ENCODE measurements around the gene IRF5. TPM values are rescaled to one million over a fixed set of nuclear protein-coding genes. Genes with fewer than 3 reads are reported as not detected.

Gene IRF5
- total RNA-seq, 1 experiment from 2014 or later, result 13.4 TPM

DNA sequence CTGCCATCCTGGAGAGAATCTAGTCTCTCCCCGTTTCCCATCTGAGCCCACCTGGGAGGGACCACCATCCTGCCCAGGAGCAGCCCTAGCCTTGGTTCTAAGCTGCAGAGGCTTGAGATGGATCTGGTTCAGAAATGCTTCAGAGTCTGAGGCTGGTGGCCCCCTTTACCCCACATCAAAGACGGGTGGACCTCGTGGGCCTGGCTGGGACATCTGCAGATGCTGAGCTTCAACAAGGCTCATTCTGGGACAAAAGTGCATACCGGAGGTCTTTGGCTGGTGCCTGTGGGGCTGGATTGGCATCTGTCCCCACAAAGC, 4.9 kb upstream of the IRF5 start:
- Mint-ChIP-seq H3K36me3 (ENCODE audit: insufficient read depth, unreplicated experiment) (peaks cover 7% of the 10 kb centered on the region), H3K27ac (ENCODE audit: unreplicated experiment) (no peak overlapping the region), H3K4me3 (ENCODE audit: low read depth, unreplicated experiment) (no peak overlapping the region), H3K9me3 (ENCODE audit: low read depth, unreplicated experiment) (no peaks in the 10 kb centered on the region), H3K27me3 (ENCODE audit: unreplicated experiment) (no peaks in the 10 kb centered on the region), H3K4me1 (ENCODE audit: low read depth, unreplicated experiment) (peaks cover 9% of the 10 kb centered on the region)
- CTCF ChIA-PET, result no interaction called here
- BruUV-seq (replicated peaks), result no TSS peak
- no peak for DNase-seq
- no peak for TF ChIP-seq CTCF (IDR thresholded peaks at IDR 0.05; ENCODE audit: unreplicated experiment)
- intact Hi-C loops (cut with micrococcal nuclease; ENCODE audit: unreplicated experiment), result no loop called here

DNA sequence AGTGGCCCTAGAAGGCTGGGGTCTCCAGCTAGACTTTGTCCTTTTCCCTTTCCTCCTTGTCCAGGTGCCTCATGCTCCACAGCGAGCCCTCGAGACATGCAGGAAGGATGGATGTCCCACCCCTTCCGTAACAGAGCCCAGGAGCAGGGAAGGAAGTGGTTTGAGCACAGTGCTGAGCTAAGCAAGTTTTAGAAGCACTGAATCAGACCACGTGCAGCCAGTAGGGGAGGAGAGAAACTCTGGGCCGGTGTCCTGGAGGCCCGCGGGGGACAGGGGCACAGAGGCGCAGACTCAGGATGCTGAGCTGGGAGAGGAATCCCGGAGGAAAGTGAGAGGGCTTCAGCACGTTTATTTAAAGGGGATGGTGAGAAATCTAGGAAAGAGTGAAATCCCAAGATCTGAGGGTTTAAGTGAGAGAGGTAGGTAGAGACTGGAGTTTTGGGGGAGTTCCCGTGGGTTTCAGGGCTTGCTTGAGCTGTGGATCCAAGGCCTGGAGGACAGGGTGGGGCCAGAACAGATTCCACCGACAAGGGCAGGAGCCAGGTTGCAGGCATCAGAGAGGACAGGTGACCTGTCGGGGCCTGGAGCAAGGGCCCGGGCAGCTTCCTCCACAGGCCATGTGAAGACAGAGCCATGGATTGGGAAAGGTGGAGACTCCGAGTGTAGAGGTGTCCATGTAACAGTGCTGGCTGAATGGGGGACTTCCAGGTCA, 4.4 kb upstream of the IRF5 start:
- Mint-ChIP-seq H3K4me3 (ENCODE audit: low read depth, unreplicated experiment) (no peak overlapping the region), H3K9me3 (ENCODE audit: low read depth, unreplicated experiment) (no peaks in the 10 kb centered on the region), H3K27ac (ENCODE audit: unreplicated experiment) (no peak overlapping the region), H3K4me1 (ENCODE audit: low read depth, unreplicated experiment) (peaks cover 11% of the 10 kb centered on the region), H3K36me3 (ENCODE audit: insufficient read depth, unreplicated experiment) (peaks cover 12% of the 10 kb centered on the region), H3K27me3 (ENCODE audit: unreplicated experiment) (no peaks in the 10 kb centered on the region)
- intact Hi-C loops (cut with micrococcal nuclease; ENCODE audit: unreplicated experiment), result no loop called here
- no peak for TF ChIP-seq CTCF (IDR thresholded peaks at IDR 0.05; ENCODE audit: unreplicated experiment)
- CTCF ChIA-PET, result interaction anchor here (0.5 to 0.9 kb wide), 2 partner anchors 9 to 149 kb away, joined by 3 to 7 read pairs; no protein-coding TSS in a partner anchor
- BruUV-seq (replicated peaks), result no TSS peak
- DNase-seq, result no peak

DNA sequence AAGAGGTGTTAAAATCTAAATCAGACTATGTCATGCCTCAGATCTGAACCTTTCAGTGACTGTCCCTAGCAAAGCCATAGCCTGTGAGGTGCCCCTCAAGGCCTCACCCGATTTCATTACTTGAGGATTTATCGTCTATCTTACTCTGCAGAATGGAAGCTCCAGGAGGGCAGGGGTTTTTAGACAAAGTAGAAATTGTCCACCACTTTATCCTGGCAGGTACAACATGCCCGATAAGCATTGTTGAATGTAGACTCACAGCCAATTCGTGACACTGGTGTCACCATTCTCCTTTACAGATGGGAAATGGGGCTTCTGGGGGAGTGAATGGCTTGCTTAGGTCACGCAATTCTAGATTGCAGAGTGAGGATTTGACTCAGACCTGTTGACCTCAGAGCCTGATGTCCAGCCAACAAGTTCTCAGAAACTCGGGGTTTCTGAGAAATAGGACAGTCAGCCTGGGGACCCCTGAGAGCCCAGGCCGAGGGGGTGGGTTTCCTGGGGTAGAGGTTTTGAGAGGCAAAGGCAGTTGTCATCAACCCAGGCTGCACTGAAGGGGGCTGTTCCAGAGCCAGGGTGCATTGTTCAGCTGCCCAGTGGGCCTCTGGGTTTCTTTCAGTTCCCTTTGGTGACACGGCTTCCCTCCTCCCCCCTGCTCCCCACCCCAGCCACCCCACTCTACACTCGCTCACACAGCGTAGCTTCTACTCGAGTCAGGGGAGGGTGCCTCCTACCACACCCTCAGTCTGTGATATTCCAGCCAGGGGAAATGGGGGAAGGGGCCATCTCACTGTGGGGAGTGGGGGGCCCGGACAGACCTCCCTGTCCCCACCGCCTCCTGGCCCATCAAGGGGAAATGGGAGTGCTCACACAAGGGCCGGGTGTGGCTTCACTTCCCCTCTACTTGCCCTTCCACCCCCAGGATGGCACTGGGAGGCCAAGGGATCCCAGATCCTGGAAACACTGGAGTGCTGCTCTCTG, 3.1 kb upstream of the IRF5 start:
- no peak for DNase-seq
- Mint-ChIP-seq H3K27me3 (ENCODE audit: unreplicated experiment) (no peaks in the 10 kb centered on the region), H3K27ac (ENCODE audit: unreplicated experiment) (no peak overlapping the region), H3K4me3 (ENCODE audit: low read depth, unreplicated experiment) (no peak overlapping the region), H3K4me1 (ENCODE audit: low read depth, unreplicated experiment) (peaks cover 17% of the 10 kb centered on the region), H3K9me3 (ENCODE audit: low read depth, unreplicated experiment) (no peaks in the 10 kb centered on the region), H3K36me3 (ENCODE audit: insufficient read depth, unreplicated experiment) (peaks cover 18% of the 10 kb centered on the region)
- CTCF ChIA-PET, result no interaction called here
- intact Hi-C loops (cut with micrococcal nuclease; ENCODE audit: unreplicated experiment), result no loop called here
- no TSS peak for BruUV-seq (replicated peaks)
- no peak for TF ChIP-seq CTCF (IDR thresholded peaks at IDR 0.05; ENCODE audit: unreplicated experiment)

- H3K9me3 Mint-ChIP-seq (ENCODE audit: low read depth, unreplicated experiment), result no peaks in the 10 kb centered on the region
- DNase-seq, result no peak
- H3K4me1 Mint-ChIP-seq (ENCODE audit: low read depth, unreplicated experiment), result peaks cover 17% of the 10 kb centered on the region
- intact Hi-C loops (cut with micrococcal nuclease; ENCODE audit: unreplicated experiment), result no loop called here
- CTCF ChIA-PET, result no interaction called here
- no peak overlapping the region for H3K27ac Mint-ChIP-seq (ENCODE audit: unreplicated experiment)
- peaks cover 18% of the 10 kb centered on the region for H3K36me3 Mint-ChIP-seq (ENCODE audit: insufficient read depth, unreplicated experiment)
- no peak overlapping the region for H3K4me3 Mint-ChIP-seq (ENCODE audit: low read depth, unreplicated experiment)
- no peak for TF ChIP-seq CTCF (IDR thresholded peaks at IDR 0.05; ENCODE audit: unreplicated experiment)
- no TSS peak for BruUV-seq (replicated peaks)
- H3K27me3 Mint-ChIP-seq (ENCODE audit: unreplicated experiment), result no peaks in the 10 kb centered on the region
Observed at GRCh38 chr7:128935342-128935730, 2.4 kb upstream of the IRF5 start.

Data from Calu3 (cell line).